ENCODE measurements around the gene ATP6AP1.

GRCh38 chrX:154448484-154448883 is 20.0 kb downstream of the ATP6AP1 start:
- TF ChIP-seq EZH2 (IDR thresholded peaks at IDR 0.05; ENCODE audit: borderline replicate concordance, insufficient read depth, low read depth, low read length, poor library complexity, severe bottlenecking) (no peak), CTCF (IDR thresholded peaks at IDR 0.05) (no peak)
